ENCODE results near the gene TIAM1. TPM values are rescaled to one million over a fixed set of nuclear protein-coding genes. Genes with fewer than 3 reads are reported as not detected.
A peak's percentile ranks its signal among the peaks of the same experiment; 100 is the strongest.

Gene TIAM1
- total and polyA plus RNA-seq, 7 donors, result 0.21 to 1.7 (median 0.75) TPM

GRCh38 chr21:31184459-31184858 lies 159.6 kb downstream of the TIAM1 start:
- Histone ChIP-seq H3K27me3 (ENCODE audit: insufficient read depth in 3 of 3, low read length in 2 of 3) (no peaks in the 10 kb centered on the region), H3K27ac (no peak overlapping the region), H3K36me3 (ENCODE audit: insufficient read depth in 1 of 2, low read depth in 1 of 2) (no peaks in the 10 kb centered on the region), H3K4me1 (no peaks in the 10 kb centered on the region), H3K9me3 (no peaks in the 10 kb centered on the region), H3K4me3 (no peak overlapping the region)
- DNase-seq (no peak), ATAC-seq (no peak)
- 56 to 61% (median 57%) methylated on average over 6 of the region's 6 CpGs for WGBS, 3 donors
- intact Hi-C loops (cut with DNase I), result loop anchor here in 1 of 2 donors (5.0 kb wide), 2 partner anchors 87 to 987 kb away; no protein-coding TSS in a partner anchor
- TF ChIP-seq, protein P1, sequence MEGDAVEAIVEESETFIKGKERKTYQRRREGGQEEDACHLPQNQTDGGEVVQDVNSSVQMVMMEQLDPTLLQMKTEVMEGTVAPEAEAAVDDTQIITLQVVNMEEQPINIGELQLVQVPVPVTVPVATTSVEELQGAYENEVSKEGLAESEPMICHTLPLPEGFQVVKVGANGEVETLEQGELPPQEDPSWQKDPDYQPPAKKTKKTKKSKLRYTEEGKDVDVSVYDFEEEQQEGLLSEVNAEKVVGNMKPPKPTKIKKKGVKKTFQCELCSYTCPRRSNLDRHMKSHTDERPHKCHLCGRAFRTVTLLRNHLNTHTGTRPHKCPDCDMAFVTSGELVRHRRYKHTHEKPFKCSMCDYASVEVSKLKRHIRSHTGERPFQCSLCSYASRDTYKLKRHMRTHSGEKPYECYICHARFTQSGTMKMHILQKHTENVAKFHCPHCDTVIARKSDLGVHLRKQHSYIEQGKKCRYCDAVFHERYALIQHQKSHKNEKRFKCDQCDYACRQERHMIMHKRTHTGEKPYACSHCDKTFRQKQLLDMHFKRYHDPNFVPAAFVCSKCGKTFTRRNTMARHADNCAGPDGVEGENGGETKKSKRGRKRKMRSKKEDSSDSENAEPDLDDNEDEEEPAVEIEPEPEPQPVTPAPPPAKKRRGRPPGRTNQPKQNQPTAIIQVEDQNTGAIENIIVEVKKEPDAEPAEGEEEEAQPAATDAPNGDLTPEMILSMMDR (IDR thresholded peaks at IDR 0.05), result no peak

DNA sequence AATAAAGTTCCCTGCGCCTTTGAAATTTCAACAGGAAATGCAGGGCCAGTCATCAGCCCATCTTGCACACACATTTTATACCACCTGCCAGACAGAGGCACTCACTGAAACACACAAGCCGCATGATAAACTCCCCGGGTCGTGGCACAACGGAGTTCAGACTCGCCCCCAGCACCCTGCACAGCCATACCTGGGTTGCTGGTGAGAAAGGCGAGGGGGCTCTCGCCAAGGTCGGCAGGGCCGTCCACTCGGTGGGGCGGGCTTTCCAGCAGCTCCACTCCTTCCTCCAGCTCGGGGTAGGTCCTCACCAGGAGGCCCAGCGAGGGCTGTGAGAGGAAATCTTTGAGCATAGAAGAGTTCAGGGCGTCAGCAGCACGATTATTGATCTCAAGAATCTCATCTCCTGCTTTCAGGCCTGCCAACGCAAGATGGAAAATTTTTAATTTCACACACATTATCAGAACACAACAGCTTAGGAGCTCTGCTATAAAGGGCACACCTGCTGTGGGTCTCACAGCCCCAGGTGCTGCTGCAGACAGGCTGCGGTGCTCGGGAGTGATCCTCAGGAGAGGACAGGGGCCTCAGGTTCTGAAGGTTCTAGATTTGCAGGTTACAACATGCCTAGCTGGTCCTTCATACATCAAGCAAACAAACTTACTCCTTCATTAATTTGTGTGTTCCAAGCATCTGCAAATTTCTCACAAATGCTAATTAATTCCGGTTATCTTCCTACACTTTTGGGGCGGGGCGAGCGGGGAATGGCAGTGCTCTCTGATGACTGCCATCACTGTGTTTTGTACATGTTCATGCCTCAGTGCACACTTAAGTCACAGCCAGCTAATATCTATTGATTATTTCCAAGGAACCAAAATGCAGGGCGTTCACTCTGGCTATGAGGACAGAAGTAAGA lies 161.6 kb downstream of the TIAM1 start:
- Histone ChIP-seq H3K4me1 (no peaks in the 10 kb centered on the region), H3K9me3 (no peaks in the 10 kb centered on the region), H3K4me3 (no peak overlapping the region), H3K36me3 (ENCODE audit: insufficient read depth in 1 of 2, low read depth in 1 of 2) (no peaks in the 10 kb centered on the region), H3K27me3 (ENCODE audit: insufficient read depth in 3 of 3, low read length in 2 of 3) (no peaks in the 10 kb centered on the region), H3K27ac (no peak overlapping the region)
- DNase-seq, result no peak
- TF ChIP-seq, protein P1 (IDR thresholded peaks at IDR 0.05), result no peak
- ATAC-seq, result no peak
- intact Hi-C loops (cut with DNase I), result loop anchor here in 1 of 2 donors (5.0 kb wide), 2 partner anchors 85 to 985 kb away; no protein-coding TSS in a partner anchor
- WGBS, 3 donors, result 84 to 91% (median 87%) methylated on average over 24 of the region's 24 CpGs

- DNase-seq (no peak), ATAC-seq (no peak)
- intact Hi-C loops (cut with DNase I), result loop anchor here in 1 of 2 donors (5.0 kb wide), 2 partner anchors 84 to 984 kb away; no protein-coding TSS in a partner anchor
- Histone ChIP-seq H3K9me3 (no peaks in the 10 kb centered on the region), H3K4me3 (no peak overlapping the region), H3K27ac (no peak overlapping the region), H3K27me3 (ENCODE audit: insufficient read depth in 3 of 3, low read length in 2 of 3) (no peaks in the 10 kb centered on the region), H3K4me1 (no peaks in the 10 kb centered on the region), H3K36me3 (ENCODE audit: insufficient read depth in 1 of 2, low read depth in 1 of 2) (no peaks in the 10 kb centered on the region)
- TF ChIP-seq, protein P1 (IDR thresholded peaks at IDR 0.05), result no peak
- 83 to 90% (median 89%) methylated on average over 12 of the region's 12 CpGs for WGBS, 3 donors
These were observed 162.8 kb downstream of the TIAM1 start for GRCh38 chr21:31181082-31181750.

DNA sequence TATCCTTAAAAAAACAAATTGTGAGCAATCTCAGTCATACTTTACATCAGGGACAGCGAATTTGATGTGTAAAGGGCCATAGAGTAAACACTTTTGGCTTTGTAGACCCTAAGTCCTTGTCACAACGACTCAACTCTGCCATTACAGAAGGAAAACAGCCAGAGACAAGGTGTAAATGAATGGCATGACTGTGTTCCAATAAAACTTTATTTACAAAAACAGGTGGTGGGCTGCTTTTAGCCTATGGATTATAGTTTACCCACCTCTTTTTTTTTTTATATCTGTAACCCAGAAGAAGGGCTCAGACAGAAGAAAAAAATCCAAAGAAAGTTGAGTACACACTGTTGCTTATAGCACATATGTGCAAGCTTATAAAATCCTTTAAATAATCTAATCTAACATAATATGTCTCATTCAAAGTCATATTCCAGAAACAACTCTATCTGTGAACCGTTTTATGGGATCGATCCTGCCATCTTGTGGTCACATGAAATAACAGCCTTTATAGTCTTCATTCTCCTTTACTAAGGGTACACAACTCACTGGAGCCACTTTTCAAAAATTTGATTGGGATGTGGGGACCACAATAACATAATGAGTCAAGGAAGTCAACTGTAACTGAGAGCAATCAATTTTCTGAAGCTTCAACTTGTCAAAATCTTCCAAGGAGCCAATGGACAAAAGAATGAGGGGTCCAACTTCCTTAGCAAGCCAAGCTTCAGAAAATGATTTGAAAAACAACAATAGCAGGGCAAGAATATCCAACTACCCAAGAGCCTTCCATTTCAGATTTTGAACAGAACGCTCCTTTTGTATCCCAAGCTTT lies 163.6 kb downstream of the TIAM1 start:
- TF ChIP-seq, protein P1 (IDR thresholded peaks at IDR 0.05), result peak; percentile 24
- Histone ChIP-seq H3K9me3 (no peaks in the 10 kb centered on the region), H3K27ac (no peak overlapping the region), H3K4me3 (no peak overlapping the region), H3K4me1 (no peaks in the 10 kb centered on the region), H3K27me3 (ENCODE audit: insufficient read depth in 3 of 3, low read length in 2 of 3) (no peaks in the 10 kb centered on the region), H3K36me3 (ENCODE audit: insufficient read depth in 1 of 2, low read depth in 1 of 2) (no peaks in the 10 kb centered on the region)
- DNase-seq (no peak), ATAC-seq (no peak)
- WGBS, 3 donors, result 45 to 57% (median 55%) methylated on average over 5 of the region's 5 CpGs
- intact Hi-C loops (cut with DNase I), result loop anchor here in 1 of 2 donors (5.0 kb wide), 2 partner anchors 83 to 983 kb away; no protein-coding TSS in a partner anchor

Data from psoas muscle (tissue), 8 donors.